Measurements from ENCODE around the gene LRRD1.
A peak's percentile ranks its signal among the peaks of the same experiment; 100 is the strongest.
"Not testable (repeated sequence)": the region's sequence is repeated elsewhere in the genome, so short reads cannot be mapped to it uniquely, and the experiment has no call there.

The LRRD1 gene

DNA sequence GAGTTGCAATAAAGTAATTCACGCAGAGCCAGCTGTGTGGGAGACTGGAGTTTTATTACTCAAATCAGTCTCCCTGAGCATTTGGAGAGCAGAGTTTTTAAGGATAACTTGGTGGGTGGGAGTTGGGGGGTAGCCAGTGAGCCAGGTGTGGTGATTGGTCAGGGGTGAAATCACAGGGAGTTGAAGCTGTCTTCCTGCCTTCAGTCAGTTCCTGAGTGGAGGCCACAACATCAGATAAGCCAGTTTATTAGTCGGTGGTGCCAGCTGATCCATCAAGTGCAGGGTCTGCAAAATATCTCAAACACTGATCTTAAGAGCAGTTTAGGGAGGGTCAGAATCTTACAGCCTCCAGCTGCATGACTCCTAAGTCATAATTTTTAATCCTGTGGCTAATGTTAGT lies 41.4 kb downstream of the LRRD1 start:
- no peak for DNase-seq

DNA sequence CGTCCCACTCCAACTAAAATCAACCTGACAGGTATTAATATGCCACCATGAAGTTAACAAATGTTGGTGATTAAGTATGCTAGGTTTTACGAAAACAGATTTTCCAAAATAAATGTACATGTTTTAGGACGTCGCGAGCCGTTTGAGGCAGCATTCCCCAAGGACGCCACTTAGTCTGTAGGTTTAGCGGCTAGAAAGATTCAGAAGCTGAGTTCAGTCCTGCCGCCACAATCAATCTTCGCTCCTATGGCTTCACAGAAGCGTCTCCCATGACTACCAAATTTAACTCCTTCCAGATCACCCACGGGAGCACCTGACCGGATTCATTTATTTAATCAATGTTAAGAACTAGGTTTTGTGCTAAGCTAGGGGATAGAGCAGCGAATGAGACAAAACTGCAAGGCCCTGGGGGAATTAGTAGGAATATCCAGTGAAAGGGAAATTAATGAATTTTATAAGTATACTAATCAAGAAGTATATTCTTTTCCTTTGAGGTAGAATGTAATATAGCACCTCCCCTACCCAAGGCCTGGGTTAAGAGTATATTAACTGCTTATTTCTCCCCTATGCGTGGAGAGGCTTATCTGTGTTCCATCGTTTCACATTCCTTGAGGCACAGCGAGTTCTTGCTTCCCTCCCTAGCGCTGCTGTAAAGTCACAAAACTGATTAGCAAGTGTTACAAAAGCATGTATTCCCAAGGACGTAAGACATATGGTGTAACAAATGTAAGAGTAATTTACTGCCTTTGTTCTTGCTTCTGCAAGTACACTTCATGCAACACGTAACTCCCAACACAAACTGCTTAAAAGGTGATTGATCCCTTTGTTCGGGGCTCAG lies 43.7 kb downstream of the LRRD1 start:
- DNase-seq = no peak

DNA sequence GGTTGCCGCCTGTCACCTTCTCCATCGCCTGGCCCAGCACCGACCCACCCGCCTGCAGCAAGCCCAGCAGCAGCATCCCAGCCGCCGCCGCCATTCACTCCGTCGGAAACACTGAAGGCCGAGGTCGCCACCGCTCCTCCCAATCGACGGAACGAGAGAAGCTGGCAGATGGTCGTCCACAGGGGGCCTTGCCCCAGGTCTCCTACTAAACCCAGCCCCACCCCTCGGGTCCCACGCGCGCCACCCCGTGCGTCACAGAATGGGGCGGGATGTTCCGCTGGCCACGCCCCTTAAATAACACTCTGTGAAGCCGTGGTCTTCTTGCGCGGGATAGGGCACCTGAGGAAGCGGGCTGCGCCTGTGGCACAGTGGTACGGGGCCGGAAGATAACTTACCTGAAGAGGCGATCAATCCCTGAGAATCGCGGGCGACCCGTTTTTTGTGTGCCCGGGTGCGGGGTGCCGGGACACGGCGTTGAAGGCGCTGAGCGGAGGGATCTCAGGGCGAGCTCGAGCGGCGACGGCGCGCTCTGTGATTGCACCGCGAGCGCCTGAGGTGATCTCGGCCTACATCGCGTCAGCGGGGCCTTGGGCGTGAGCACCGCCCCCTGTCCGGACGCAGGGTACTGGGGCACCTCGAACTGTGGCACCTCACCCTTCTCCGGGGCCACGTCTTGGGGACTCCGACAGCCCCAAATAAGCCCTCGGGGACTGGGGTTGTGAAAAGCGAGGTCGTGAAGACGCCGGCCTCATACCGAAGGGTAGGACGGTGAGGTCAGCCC lies 44.5 kb downstream of the LRRD1 start, which contains the start of gene CYP51A1:
TSS of gene CYP51A1 (minus strand) at position 207 of the 781 bp plus-strand sequence. CDS start at position 94, 113 bp downstream.
- peak; percentile 91 for DNase-seq

DNA sequence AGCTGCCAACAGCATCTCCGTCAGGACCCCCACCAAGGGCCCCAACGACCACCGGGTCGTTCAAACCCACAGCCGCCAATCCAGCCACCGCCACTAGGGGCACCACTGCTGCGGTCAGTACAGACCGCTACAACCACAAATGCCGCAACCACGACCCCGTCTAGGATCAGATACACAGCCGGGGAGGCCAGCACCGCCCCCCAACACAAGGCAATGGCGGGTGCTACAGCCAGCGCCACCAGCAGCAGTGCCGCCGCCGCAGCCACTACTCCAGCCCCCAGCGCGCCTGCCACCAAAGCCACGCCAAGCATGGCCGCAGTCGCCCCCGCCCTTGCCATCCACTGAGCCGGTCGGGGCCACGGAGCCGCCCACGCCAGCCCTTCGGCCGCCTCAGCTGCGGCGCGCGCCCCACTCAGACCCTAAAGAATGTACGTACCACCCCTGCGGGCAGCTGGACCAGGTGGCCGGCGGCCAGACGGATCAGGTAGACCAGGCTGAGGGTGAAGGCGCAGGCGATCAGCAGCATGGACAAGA lies 45.1 kb downstream of the LRRD1 start:
- DNase-seq = peak; percentile 71

DNA sequence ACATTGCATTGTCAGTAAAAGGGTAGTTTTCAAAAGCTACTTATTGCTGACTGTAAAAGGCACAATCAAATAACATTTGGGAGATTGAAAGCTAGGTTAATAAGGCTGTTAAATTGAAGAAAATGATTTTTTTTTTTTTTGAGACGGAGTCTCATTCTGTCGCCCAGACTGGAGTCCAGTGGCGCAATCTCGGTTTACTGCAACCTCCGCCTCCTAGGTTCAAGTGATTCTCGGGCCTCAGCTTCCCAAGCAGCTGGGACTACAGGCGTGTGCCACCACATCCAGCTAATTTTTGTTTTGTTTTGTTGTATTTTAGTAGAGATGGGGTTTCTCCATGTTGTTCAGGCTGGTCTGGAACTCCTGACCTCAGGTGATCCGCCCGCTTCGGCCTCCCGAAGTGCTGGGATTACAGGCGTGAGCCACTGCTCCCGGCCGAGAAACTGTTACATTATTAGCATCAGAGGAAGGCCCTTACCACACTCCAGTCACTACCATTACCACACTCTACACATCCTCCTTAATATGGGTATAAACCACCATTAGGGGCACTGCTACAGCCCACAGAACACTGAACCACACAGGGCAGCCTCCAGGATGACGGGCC lies 45.7 kb downstream of the LRRD1 start:
- no peak for DNase-seq

DNA sequence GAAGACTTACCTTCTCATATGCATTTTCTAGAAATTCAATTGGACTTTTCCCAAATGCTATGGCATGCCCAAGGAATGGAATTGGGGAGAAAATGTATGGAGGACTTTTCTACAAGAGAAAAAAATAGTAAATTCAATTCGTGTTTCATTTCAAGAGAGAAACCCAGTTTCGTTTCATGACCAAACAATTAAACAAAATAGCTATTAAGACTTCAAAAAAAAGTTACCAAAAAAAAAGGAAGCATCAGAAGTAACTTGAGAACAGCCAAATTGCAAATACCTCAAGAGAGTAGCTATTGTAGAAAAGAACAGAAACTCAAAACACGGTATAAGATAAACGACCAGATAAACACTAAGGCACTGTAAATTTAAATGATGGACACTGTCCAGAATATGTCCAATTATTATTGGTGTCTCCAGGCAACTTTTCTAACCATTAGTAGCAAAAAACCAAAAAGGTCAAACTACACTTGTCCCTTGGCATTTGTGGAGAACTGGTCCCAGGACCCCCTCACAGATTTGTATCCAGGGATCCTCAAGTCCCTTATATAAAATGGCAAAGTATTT lies 47.1 kb downstream of the LRRD1 start:
- no peak for DNase-seq

DNA sequence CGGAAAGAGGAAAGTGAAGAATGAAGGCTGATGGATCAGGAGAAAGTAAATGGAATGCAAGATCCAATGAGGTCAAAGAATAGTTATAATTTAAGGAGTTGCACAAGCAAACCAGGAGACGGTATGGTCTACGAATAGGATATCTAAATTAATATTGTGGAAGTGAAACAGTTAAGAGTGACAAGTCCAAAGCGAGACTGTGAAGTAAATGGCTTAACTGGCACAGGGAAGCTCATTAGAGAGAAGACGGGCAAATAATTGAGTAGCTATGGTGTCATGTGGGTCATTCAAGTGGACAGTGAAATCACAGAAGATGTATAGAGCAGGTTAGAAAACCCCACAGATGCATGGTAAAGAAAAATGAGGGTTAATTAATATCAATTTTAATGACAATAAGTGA lies 47.8 kb downstream of the LRRD1 start:
- DNase-seq = no peak

DNA sequence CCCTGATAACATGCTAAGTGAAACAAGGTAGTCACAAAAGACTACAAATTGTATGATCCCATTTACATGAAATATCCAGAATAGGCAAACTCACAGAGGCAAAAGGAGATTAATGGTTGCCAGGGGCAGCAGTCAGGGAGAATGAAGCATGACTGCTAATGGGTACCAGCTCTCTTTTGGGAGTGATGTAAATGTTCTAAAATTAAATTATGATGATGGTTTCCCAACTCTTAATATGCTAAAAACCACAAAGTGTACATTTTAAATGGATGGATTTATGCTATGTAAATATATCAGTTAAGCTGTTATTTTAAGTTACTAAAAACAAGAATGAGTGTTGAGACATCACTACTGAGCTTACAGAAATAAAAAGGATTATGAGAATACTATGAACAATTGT lies 57.3 kb downstream of the LRRD1 start:
- no peak for DNase-seq

DNA sequence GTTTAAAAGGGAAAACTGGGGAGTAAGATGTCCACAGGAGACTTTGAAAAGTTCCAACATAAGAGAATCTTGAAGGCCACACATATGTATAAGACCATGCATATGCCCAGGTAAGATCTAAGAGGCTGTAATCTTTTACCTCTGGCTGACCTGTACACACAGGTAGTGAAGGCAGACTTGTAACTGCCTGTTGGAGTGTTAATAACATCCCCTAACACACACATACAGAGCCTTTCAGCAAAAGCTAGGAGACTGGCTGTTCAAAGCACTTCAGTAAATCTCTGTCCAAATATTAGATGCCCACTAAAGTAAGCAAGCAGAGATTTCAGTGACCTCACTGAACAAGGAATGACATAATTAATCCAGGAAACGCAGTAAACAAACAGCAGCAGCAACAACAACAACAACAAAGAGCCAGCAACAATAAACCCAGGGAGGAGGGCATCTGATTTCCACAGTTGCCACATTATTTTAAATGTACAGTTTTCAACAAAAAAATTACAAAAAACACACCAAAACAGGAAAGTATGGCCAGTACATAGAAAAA lies 59.7 kb downstream of the LRRD1 start:
- DNase-seq = no peak

DNA sequence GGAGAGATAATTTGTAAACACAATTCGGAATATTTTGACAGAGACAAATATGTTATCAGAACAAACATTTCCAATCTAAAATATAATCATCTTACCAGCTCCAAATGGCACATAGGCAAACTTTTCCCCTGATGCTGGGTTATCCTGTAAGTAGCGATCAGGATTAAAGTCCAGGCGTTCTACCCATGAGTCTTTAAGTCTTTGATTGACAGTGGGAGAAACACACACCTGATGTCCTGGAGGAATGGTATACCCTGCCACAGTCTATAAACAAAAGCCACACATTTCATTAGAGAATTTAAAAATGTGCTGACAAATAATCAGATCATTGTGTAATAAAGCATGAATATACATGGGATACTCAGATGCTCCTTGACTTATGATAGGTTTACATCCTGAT lies 62.0 kb downstream of the LRRD1 start:
- DNase-seq = no peak

DNA sequence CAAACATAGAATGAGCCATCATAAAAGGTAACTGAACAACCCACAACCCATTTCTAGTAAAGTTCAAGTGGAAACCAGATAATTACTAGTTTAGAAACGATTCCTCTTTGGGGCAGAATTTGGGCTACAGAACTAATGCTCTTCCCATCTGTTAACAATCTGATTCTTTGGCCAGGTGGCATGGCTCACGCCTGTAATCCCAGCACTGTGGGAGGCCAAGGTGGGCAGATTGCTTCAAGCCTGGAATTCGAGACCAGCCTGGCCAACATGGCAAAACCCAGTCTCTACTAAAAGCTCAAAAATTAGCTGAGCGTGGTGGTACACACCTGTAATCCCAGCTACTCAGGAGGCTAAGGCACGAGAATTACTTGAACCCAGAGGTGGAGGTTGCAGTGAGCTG lies 63.1 kb downstream of the LRRD1 start:
- no peak for DNase-seq

DNA sequence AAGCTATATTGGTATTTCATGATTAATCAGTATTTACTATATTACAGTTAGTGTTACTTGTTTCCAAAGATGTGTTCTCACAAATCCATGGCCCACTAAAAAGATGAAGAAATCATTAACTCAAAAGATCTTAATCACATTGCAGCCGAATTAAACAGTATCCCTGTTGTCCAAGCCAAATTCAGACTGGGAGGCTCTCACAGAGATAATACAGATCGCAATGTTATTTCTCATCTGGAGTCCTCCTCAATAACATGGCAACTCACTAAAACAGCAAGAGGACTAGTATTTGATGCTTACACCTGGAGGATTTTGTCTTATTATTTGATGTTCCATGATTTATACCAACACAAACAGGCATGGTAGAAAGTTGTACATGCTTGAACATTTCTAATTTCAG lies 68.1 kb downstream of the LRRD1 start:
- no peak for DNase-seq

DNA sequence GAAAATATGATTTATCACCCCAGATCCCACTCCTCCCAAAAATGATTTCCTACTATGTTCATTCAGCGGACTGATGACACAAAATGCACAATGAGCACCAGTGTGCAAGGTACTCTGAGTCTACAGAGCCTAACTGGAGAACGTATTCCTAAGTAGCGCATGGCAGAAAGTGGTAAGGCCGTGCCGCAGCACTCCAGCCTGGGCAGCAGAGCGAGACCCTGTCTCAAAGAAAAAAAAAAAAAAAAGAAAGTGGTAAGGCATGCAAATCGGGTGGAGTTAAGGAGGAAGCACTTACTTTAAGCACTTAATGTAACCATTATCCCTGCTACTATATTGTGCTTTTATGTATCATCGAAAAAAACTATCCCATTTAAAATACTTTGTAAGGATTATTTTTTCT lies 70.1 kb downstream of the LRRD1 start:
- DNase-seq = no peak

DNA sequence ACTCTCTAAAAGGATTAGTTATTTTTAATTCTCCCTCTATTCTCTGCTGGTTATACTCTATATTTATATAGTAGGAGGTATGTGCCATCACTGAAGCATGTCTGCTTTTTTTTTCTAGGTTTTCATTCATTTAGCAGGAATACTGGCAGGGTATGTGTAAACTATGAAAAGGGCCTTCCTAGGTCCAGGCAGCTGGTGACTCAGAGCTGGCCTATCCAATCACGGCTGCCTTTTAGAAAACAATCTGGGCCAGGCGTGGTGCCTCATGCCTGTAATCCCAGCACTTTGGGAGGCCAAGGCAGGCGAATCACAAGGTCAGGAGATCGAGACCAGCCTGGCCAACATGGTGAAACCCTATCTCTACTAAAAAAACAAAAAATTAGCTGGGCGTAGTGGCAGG lies 76.1 kb downstream of the LRRD1 start:
- not testable (repeated sequence) for DNase-seq

DNA sequence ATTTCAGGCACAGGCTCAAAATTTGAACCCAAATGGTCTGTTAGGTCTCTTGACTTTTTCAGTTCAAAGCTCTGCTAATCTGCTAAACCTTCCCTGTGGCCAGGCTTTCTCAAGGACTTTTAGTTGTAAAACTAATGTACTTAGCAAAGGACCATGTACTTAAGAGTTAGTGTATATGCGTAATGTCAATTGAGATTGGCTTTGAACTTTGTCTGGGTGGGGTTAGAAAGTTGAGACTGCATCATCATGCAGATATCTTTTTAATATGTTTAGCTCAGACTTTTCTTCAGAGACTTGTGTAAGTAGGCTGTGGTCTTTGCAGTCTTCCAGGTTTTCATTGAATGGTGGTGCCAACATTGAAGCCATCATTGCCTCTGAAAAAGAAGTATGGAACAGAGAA lies 78.4 kb downstream of the LRRD1 start:
- no peak for DNase-seq

DNA sequence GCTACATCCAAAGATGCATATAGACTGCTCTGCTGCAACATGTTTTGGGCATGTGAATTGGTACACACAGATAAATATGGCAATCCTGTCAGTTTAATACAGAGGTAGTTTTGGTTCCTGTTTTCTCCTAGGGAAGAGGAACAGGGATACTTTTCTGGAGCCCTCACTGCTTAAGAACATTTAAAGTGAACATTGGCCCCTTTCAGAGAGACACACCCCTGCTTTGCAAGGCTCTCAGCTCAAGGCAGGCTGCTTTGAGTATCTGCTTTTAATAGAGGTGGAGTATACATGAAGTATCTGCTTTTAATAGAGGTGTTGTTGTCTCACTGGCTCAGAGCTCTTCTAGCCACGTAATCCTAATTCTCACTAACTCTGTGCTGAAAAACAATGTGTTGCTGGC lies 83.6 kb downstream of the LRRD1 start:
- DNase-seq = no peak
